Smooth muscle cell (in vitro differentiated cells): Measurements from ENCODE around the gene FMNL1. TPM values are rescaled to one million over a fixed set of nuclear protein-coding genes. Genes with fewer than 3 reads are reported as not detected.

Experiments used
- DNase-seq: peaks from one replicate; lab custom pipeline; 2025; ENCODE audit not compliant: unreplicated experiment; lab: John Stamatoyannopoulos, UW
- H2AFZ ChIP-seq: fragments of 200-600 bp; sonication (generic); 2 replicates; pipeline ENCODE4 v1.6.0; 2016; ENCODE audit warnings: antibody characterized with exemption, low read depth, mild to moderate bottlenecking
- H3F3A ChIP-seq: fragments of 200-600 bp; sonication (generic); 2 replicates; pipeline ENCODE4 v1.6.0; 2017; ENCODE audit warnings: antibody characterized with exemption, low read depth
- H3K27ac ChIP-seq: fragments of 200-600 bp; sonication (generic); 2 replicates; pipeline ENCODE4 v1.5.1; 2016; ENCODE audit warnings: low read depth, mild to moderate bottlenecking
- H3K27me3 ChIP-seq: fragments of 200-600 bp; sonication (generic); 2 replicates; pipeline ENCODE4 v1.6.1; 2016; ENCODE audit warnings: low read depth, mild to moderate bottlenecking
- H3K36me3 ChIP-seq: fragments of 200-600 bp; sonication (generic); 2 replicates; pipeline ENCODE4 v1.5.1; 2016; ENCODE audit warnings: low read depth
- H3K4me1 ChIP-seq: fragments of 200-600 bp; sonication (generic); 2 replicates; pipeline ENCODE4 v1.5.1; 2016; ENCODE audit warnings: low read depth
- H3K4me2 ChIP-seq: fragments of 200-600 bp; sonication (generic); 2 replicates; pipeline ENCODE4 v1.6.0; 2016; ENCODE audit warnings: mild to moderate bottlenecking
- H3K4me3 ChIP-seq: fragments of 200-600 bp; sonication (generic); 2 replicates; pipeline ENCODE4 v1.5.1; 2016; ENCODE audit warnings: mild to moderate bottlenecking
- H3K79me2 ChIP-seq: fragments of 200-600 bp; sonication (generic); 2 replicates; pipeline ENCODE4 v1.6.0; 2016; ENCODE audit warnings: low read depth, mild to moderate bottlenecking
- H3K9ac ChIP-seq: fragments of 200-600 bp; sonication (generic); 2 replicates; pipeline ENCODE4 v1.6.0; 2016; ENCODE audit warnings: low read depth
- H3K9me3 ChIP-seq: fragments of 200-600 bp; sonication (generic); replicated peaks from 2 replicates; pipeline ENCODE4 v1.5.1; 2016; ENCODE audit warnings: low read depth
- H4K20me1 ChIP-seq: fragments of 200-600 bp; sonication (generic); 2 replicates; pipeline ENCODE4 v1.6.0; 2016; ENCODE audit warnings: low read depth
- WGBS: methylation state at CpG from one replicate; pipeline ENCODE4 v1.1.7; 2016; ENCODE audit warnings: low lambda C conversion rate; 5-methylcytosine and 5-hydroxymethylcytosine counted together
- polyA plus RNA-seq: library from polyadenylated mRNA; unstranded; fragments of >200 nt; fragmentation: Nextera tagmentation; extraction: Ambion mirVana; gene quantifications from 2 replicates; pipeline ENCODE4 v1.2.1, GENCODE V29; 2016
- total RNA-seq: library from RNA; depleted of rRNA; stranded (reverse); fragments of >200 nt; gene quantifications from 2 replicates; pipeline ENCODE4 v1.2.3, GENCODE V29; 2014
- TF ChIP-seq, protein P1 (sequence below): fragments of 200-600 bp; sonication (generic); IDR thresholded peaks from 2 replicates; pipeline ENCODE4 v1.5.1; 2017; ENCODE audit warnings: borderline replicate concordance, mild to moderate bottlenecking, antibody characterized with exemption; ENCODE audit not compliant: insufficient read depth, poor library complexity, severe bottlenecking

FMNL1 gene
- total and polyA plus RNA-seq, 2 experiments from 2014 or later = 0.37 to 0.90 TPM

DNA sequence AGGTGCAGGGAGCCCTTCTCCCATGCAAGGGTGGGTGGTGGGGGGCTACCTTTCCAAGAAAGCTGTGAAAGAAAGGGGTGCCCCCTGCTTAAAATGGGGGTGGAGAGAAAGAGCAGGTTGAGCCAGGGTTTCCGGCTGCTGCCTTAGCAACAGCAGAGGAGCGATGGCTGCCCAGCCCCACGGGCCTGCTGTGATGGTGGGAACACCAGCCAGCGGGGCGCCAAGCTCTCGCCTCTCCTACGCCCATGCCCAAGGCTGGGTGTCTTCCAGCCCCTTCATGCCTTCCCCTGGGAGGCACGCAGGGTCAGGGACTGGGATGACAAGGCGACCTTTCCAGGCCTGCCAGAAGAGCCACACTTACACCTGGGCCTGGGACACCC lies 3.0 kb downstream of the FMNL1 start:
- Histone ChIP-seq H3K27me3 (peaks cover 42% of the 10 kb centered on the region), H3K27ac (no peak overlapping the region), H4K20me1 (no peaks in the 10 kb centered on the region), H2AFZ (no peak overlapping the region), H3K4me2 (no peak overlapping the region), H3K9me3 (no peaks in the 10 kb centered on the region), H3K36me3 (no peaks in the 10 kb centered on the region), H3K4me1 (peaks cover 12% of the 10 kb centered on the region), H3F3A (peaks cover 4% of the 10 kb centered on the region), H3K4me3 (no peak overlapping the region), H3K9ac (no peak overlapping the region), H3K79me2 (no peaks in the 10 kb centered on the region)
- no peak for DNase-seq
- TF ChIP-seq, protein P1, sequence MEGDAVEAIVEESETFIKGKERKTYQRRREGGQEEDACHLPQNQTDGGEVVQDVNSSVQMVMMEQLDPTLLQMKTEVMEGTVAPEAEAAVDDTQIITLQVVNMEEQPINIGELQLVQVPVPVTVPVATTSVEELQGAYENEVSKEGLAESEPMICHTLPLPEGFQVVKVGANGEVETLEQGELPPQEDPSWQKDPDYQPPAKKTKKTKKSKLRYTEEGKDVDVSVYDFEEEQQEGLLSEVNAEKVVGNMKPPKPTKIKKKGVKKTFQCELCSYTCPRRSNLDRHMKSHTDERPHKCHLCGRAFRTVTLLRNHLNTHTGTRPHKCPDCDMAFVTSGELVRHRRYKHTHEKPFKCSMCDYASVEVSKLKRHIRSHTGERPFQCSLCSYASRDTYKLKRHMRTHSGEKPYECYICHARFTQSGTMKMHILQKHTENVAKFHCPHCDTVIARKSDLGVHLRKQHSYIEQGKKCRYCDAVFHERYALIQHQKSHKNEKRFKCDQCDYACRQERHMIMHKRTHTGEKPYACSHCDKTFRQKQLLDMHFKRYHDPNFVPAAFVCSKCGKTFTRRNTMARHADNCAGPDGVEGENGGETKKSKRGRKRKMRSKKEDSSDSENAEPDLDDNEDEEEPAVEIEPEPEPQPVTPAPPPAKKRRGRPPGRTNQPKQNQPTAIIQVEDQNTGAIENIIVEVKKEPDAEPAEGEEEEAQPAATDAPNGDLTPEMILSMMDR = no peak
- WGBS = 96% methylated on average over 9 of the region's 9 CpGs

DNA sequence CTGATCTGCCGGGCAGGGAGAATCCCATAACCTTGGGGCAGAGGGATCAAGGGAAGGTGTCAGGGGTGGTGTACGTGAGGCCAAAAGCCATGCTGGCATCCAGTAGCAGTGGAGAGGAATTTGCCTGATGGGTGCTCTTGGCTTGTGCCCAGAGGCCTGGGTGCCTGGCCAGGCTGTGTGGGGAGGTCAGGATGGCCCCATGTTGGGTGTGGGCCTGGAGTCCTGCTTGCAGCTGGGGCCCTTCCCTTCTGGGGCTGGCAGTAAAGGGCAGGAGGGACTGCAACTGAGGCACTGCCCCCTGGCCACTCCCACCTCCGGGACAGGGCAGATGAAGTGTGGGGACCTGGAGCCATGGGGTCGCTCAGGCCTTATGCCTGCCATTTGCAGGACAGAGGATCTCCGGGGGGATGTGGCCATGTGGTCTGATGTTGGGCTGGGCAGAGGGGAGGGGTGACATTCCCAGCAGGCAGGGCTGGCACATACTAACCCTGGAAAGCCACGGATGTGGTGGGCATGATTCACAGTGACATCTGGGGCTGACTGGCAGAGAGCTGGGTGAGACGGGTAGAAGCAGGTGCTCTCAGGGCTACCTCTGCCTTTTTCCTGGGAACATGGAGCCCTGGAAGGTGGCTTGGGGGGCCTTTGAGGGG lies 3.5 kb downstream of the FMNL1 start:
- H3F3A ChIP-seq = no peaks in the 10 kb centered on the region
- no peak overlapping the region for H2AFZ ChIP-seq
- no peak overlapping the region for H3K4me2 ChIP-seq
- peaks cover 42% of the 10 kb centered on the region for H3K27me3 ChIP-seq
- TF ChIP-seq, protein P1 = no peak
- H3K36me3 ChIP-seq = no peaks in the 10 kb centered on the region
- H3K4me3 ChIP-seq = no peak overlapping the region
- H3K27ac ChIP-seq = no peak overlapping the region
- H3K79me2 ChIP-seq = no peaks in the 10 kb centered on the region
- H4K20me1 ChIP-seq = no peaks in the 10 kb centered on the region
- H3K9ac ChIP-seq = no peak overlapping the region
- 85% methylated on average over 7 of the region's 7 CpGs for WGBS
- peaks cover 12% of the 10 kb centered on the region for H3K4me1 ChIP-seq
- DNase-seq = no peak
- H3K9me3 ChIP-seq = no peaks in the 10 kb centered on the region

DNA sequence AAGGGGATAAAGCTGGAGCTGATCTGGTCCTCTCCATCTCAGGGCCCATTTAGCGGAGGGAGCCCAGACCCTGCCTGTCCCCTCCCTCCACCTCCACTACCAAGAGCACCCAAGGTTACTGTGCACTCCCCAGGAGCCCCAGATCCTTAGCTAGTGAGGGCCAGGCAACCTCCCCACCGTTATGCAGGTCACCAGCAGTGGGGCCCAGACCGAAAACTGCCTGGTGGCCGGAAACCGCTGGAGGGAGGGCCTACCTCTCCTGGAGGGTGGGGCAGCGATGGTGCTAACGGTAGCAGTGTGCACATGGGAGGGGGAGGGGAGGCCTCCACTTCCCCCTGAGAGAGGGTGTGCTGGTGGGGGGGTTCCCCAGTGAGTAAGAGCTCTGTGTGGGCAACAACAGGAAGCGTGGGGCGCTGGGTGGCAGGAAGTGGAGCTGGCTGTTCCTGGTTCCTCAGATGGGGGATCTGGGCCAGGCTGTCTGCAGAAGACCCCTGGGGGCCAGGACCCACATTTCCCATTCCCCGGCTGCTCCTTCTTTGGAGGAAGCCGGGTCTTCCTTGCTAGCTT lies 4.4 kb downstream of the FMNL1 start:
- Histone ChIP-seq H3K27ac (no peak overlapping the region), H3K4me3 (no peak overlapping the region), H3K4me1 (peaks cover 15% of the 10 kb centered on the region), H4K20me1 (no peaks in the 10 kb centered on the region), H2AFZ (no peak overlapping the region), H3F3A (no peaks in the 10 kb centered on the region), H3K9ac (no peak overlapping the region), H3K9me3 (no peaks in the 10 kb centered on the region), H3K36me3 (no peaks in the 10 kb centered on the region), H3K4me2 (no peak overlapping the region), H3K79me2 (no peaks in the 10 kb centered on the region), H3K27me3 (peaks cover 33% of the 10 kb centered on the region)
- TF ChIP-seq, protein P1 = no peak
- no peak for DNase-seq
- 76% methylated on average over 11 of the region's 11 CpGs for WGBS

DNA sequence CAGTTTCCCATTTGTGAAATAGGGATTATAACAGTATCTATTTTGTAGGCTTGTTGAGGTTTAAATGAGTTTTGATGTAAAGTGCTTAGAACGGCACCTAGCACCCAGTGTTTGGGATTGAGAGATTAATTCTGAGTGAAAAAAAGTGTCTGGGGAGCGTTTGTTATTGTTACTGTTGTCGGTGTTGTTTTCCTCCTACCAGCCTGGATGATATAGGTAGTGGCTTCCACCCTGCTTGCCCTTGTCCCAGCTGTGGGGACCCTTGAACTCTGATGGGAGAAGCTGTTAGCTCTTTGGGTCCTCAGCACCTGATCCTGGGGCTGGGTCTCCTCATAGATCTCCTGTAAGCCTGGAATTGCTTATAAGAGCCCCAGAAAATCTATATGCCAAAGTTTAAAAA lies 4.9 kb downstream of the FMNL1 start:
- Histone ChIP-seq H3K9ac (no peak overlapping the region), H3K27ac (no peak overlapping the region), H3K4me3 (no peak overlapping the region), H3K9me3 (no peaks in the 10 kb centered on the region), H3K36me3 (no peaks in the 10 kb centered on the region), H3K79me2 (no peaks in the 10 kb centered on the region), H4K20me1 (no peaks in the 10 kb centered on the region), H3K27me3 (peaks cover 28% of the 10 kb centered on the region), H3K4me1 (peaks cover 17% of the 10 kb centered on the region), H3K4me2 (no peak overlapping the region), H2AFZ (no peak overlapping the region), H3F3A (no peaks in the 10 kb centered on the region)
- TF ChIP-seq, protein P1 = no peak
- 92% methylated on average over 3 of the region's 3 CpGs for WGBS
- DNase-seq = no peak
